GM21528 (cell line): ENCODE data around the gene STMN1.

Source experiments
- ATAC-seq: cut with Tn5 transposase; IDR thresholded peaks from one replicate; pipeline ENCODE4 v1.9.1; 2021; ENCODE audit warnings: mild to moderate bottlenecking, moderate library complexity; ENCODE audit not compliant: unreplicated experiment, low FRiP score

The STMN1 gene

DNA sequence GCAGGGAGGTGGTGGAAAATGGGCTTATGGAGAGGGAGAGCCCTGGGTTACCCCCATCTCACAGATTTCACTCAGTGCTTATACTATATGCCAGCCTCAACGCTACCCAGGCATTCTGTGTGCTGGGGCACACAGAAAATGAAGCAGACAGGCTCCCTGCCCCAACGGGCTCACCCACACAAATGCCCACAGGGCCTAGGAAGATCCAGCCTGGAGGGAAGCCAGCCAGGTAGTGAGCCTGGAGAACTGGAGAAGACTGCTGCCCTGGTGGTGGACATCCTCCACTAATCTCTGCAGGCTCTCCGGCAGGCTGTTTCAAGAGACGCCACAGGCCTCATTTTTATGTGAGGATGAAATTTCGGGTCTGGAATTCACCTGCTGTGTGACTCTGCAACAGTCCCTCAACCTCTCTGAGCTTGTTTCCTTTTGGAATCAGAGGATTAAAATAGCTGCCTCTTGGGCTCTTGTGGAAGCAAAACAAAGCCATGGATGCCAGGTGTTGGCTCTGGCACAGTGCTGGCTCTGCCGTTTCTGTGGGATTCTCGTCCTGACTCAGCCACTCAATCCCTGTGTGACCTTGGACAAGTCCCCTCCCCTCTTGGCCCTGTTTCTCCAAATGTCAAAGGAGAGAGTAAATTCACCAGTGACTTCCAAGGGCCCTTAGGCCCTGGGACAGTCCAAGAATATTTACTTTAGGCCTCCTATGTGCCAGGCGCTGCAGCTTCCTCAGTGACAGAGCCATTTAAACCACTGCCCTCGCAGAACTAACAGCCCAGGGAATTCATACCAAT, 34.3 kb downstream of the STMN1 start:
- ATAC-seq = no peak

DNA sequence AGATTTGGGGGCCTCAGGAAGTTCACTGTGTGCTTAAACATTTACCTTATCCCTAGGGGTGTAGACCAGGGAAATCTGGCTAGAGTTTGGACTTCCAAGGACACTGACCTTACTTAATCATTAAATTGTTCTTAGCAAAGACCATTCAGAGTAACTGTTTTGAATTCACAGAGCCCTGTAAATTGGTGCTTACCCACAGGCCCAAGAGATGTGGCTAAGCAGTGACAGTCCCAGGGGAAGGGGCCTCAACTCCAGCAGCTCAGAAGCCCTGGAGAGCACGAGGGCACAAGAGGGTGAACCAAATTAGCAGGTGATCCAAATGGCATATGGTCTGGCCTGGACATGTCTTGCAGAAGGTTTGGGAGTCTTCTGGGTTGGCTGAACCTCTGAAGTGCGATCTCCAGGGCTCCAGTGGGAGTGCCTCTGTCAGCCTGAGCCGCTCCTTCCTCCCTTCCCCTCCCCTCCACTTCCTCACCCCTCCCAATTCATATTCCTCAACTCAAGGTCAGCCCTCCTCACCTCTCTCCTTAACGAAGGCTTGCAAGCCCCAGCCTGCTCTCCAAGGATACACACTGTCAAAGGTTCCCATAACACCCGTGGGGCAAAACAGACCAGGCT, 35.0 kb downstream of the STMN1 start:
- ATAC-seq = no peak

DNA sequence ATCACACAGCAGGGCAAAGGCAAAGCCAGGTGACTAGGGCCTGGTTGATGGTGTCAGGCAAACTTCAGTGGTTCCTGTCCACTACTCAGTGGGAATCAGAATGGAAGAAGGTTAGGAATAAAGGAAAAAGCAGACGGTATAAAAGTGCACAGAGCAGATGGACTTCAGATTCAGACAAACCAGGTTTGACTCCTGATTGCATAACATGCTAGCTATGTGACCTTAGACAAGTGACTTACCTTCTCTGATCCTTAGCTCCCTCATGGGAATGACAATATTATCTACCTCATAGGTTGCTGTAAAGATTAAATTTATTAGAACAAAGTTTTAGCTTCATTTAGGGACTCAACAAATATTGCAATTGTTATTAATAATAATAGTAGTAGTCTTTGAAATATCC, 35.6 kb downstream of the STMN1 start:
- ATAC-seq = no peak

DNA sequence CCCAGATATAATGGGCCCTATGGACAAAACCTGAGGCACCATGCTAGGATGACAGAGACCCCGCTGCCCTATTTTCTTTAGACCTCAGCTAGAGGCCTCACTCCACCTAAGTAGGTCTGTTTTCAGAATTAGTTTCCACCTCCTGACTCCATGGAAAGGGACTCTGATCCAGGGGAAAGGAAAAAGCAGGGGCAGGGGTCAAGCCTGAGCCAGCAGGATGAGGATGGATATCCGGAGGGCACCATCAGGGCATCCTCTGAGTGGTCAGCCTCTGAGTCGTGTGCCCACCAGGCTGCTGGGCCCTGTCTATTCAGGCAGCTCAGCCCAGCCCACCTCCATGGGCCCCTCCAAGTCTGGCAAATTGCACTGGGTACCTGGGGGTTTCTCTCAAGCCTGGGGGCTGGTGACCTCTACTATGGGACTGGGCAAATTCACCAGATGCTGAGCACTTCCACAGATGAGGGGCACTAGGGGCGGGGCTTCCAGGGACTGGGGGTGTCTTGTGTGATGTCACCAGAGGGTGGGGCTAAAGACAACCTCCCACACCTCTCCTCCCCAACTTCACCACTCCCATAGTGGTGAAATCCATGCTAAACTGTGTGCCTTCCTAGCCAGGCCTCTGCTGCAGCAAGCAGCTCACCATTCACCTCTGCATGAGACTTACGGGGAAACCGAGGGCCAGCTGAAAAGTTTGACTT, 36.2 kb downstream of the STMN1 start:
- ATAC-seq = no peak

DNA sequence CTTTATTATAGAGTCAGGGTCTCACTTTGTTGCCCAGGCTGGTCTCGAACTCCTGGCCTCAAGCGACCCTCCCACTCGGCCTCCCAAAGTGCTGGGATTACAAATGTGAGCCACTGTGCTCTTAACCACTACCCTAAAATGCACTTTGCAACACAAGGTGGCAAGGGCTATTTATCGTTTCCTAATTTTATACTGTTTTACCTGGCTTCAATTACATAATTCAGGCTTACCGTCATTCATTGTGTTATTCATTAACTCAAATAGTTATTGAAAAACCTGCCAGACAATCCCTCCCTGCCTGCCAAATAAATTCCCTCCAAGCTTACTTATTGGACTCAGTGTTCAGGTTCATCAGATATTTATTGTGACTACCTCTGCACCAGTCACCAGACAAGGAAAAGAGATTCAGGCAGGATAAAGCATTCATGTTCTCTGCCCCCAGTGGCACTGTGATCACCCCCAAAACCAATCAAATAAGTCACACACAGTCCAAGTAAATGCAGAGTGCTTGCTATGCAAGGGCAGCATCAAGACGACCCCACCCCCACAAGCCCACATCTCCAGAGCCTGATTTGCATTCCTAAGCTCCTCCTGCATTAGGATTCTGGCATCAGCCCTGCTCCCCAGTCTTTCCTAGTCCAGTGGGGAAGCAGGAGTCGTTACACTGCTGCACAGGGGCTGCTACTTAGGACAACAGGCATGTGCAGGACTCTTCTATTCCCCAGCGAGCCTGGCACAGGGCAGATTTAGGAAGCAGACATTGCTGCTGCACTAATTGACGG, 38.8 kb downstream of the STMN1 start:
- no peak for ATAC-seq

DNA sequence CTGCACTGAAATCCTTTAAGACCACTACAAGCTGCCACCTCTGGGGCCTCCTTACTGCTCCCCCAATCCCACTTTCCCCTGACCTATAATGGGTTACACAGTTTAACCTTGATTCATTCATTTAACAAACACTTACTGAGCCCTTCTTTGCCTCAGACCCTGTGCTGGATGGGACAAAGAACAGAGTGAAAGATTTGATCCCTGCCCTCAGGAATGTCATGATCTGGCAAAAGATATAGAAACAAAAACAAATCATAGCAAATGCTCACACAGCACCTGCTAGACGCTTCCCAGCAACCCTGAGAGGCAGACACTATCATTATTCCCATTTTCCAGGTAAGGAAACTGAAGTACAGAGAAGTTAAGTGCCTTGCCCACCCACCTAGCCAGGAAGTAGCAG, 39.9 kb downstream of the STMN1 start:
- no peak for ATAC-seq

DNA sequence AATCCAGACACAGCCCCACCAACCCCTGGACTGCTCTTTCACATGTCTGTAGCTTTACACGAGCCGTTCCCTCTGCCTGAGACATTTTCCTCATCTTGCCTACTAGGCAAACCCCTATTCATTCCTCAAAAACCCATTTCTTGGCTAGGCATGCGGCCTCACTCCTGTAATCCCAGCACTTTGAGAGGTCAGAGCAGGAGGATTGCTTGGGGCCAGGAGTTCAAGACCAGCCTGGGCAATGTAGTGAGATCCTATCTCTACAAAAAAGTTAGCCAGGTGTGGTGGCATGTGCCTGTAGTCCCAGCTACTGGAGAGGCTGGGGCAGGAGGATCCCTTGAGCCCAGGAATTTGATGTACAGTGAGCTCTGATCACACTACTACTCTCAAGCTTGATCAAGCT, 41.8 kb downstream of the STMN1 start:
- ATAC-seq = no peak

DNA sequence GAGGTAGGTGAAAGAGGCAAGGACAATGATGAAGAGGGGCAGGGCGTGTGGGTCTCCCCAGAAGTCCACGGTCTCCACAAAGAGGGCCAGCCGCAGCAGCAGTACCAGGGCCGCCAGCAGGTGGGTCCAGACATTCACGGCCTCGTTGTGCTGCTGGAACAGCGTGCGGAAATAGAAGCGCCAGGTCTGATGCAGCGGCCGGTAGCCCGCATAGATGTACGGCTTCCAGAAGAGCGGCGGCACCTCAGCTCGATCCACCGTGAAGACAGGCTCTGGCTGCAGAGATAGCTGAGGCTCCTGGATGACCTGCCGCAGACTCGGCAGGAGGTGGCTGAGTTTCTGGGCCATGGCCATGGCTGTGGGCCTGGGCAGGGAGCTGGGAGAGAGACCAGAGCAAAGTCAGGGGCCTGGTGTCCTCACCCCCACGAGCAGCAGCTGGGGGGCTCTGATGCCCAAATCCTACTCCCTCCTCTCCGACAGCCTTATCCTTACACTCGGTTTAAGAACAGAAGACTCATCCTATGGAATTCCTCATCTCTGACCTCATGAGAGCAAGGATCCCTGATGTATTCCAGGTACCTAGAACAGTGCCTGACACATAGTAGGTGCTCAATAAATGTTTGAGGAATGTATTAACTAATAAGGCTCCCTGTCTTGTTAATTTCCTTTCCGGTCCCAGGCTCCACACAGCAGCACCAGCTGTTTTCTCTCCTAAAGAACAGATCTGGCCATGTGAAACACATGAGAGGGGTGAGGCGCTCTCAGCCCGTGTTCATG, 42.5 kb downstream of the STMN1 start:
- no peak for ATAC-seq

GRCh38 chr1:25862785-25863485, 43.3 kb downstream of the STMN1 start:
- ATAC-seq = no peak

DNA sequence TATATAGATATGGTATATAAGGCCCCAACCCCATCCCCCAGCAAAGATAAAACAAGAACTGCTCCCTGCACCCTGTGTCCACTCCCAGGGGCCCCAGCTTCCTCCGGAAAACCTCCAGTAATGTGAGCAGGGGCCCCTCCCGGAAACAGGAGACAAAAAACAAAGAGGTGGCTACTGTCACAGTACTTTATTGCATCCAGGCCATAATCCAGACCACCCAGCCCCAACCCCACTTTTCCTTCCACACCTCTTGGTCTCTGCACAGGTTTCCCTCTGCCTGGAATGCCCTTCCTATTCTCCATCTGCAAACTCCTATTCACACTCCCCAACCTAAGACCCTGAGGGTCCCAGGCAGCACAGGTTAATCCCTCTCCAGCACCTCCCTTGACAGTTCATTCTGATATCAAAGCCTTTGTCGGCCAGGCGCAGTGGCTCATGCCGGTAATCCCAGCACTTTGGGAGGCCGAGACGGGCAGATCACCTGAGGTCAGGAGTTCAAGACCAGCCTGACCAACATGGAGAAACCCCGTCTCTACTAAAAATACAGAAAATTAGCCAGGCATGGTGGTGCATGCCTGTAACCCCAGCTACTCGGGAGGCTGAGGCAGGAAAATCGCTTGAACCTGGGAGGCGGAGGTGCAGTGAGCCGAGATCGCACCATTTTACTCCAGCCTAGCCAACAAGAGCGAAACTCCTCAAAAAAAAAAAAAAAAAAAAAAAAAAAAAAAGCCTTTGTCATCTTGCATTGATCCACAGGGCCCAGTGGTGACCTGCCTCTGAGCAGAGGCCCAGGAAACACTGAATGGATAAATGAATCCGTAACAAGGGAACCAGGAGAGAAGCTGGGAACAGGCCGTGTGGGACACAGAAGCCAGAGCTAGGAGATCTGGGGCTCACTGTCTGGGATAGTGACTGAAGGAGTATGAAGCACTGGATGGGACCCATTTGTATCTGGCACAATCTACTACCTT, 44.6 kb downstream of the STMN1 start:
- ATAC-seq = no peak

DNA sequence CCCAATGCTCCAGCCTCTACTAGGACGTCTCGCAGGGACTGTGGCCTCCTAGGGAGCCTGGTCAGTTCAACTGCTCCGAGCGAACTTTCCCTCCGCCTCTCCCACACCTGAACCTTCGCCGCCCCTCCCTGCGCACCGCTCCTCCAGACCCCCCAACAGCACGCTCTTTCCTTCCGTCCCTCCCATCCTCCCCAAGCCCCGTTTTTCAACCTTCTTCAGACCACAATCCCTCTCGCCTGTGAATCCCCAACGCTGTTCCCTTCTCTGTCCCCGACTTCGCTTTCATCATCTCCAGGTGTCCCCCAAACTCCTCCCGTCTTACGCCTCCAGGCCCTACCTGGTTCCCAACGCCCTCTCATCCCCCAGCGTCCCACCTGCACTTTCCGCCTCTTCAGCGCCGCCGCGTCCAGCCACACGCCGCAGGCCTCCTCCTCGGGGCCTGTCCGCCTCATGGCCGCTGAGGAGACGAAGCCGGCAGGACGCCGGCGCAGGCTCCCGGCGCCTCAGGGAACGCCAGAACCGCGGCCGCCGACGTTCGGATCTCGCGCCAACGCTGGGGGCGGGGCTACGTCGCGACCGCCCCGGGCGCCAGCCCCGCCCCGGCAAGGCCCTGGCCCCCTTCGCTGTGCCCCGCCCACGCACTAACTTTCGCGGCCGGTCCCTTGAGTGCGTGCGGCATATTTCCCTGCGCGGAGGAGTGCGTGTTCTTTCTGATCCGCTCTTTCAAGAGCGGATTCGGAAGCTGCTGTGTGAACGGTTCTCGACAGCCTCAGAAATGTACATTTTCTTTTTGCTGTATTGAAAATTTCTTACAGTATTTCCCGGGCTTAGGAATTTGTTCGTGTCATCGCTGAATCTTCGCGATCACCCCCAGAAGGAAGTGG, 47.1 kb downstream of the STMN1 start, which contains the start of gene AUNIP:
TSS of gene AUNIP (minus strand) at position 552 of the 884 bp plus-strand sequence. CDS start at position 452, 100 bp downstream.
- peak; percentile 79 for ATAC-seq

DNA sequence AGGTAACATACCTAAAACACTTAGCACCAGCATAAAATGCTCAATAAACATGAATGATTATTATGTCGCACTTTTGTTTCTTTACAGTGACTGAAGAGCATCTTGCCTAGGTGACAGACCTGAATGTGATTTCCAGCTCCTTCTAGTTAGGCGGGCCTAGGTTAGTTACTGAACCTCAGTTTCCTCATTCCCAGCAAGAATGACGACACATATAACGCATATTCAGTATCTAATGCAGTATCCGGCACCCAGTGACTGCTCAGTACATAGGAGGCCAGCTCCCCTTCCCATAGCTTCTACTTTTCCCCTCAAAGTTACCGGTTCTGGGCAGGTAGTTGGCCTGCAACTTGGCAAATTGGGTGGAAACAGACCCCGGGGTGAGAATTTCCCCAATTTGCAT, 47.7 kb downstream of the STMN1 start:
- ATAC-seq = no peak

DNA sequence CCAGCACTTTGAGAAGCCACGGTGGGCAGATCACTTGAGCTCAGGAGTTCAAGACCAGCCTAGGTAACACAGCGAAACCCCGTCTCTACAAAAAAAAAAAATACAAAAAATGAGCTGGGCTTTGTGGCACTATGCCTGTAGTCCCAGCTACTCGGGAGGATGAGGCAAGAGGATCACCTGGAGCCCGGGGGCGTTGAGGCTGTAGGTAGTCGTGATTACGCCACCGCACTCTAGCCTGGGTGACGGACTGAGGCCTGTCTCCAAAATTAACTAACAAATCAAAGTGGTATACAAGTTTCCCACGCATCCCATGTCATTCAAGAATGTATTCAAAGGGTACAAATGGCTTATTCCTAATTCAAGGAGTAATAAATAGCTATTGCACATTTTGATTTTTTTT, 49.4 kb downstream of the STMN1 start:
- ATAC-seq = no peak

- no peak for ATAC-seq
Observed at GRCh38 chr1:25854554-25854953, 51.7 kb downstream of the STMN1 start.
